NCI-H1092 treated with DMSO at 0.1 percent for 48 hours (cell line): ENCODE results near the gene PTPRU.

Experiments
- DNase-seq: peaks from one replicate; lab custom pipeline; 2025; lab: John Stamatoyannopoulos, UW

The PTPRU gene

DNA sequence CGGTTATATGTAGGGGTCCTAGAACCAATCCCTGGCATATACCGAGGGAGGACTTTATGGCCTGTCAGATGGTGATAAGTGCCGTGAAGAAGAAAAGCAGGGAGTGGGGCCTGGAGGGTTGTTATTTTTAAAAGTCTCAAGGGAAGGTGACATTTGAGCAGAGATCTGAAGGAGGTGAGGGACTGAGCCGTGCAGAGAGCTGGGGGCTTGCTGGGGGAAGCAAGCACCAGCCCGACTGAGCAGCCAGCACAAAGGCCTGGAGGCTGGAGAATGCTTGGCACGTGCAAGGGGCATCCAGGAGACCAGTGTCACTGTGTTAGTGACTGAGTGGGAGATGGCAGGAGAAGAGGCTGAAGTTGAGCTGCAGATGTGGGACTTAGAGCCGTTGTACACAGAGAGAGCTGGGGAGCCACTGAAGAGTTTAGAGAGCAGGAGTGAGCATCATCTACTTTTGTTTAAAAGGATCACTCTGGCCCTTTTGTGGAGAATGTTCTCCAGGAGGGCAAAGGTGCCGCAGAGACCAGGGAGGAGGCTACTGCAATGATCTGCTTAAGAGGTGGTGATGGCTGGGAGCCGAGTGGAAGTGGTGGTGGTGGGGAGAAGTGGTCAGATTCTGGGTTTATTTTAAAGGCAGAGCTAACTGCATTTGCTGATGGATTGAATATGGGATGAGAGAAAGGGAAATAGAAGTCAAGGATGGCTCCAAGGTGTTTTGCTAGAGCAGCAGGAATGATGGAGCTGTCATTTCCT lies 31.2 kb downstream of the PTPRU start:
- no peak for DNase-seq

GRCh38 chr1:29269382-29269781 lies 33.1 kb downstream of the PTPRU start:
- no peak for DNase-seq

DNA sequence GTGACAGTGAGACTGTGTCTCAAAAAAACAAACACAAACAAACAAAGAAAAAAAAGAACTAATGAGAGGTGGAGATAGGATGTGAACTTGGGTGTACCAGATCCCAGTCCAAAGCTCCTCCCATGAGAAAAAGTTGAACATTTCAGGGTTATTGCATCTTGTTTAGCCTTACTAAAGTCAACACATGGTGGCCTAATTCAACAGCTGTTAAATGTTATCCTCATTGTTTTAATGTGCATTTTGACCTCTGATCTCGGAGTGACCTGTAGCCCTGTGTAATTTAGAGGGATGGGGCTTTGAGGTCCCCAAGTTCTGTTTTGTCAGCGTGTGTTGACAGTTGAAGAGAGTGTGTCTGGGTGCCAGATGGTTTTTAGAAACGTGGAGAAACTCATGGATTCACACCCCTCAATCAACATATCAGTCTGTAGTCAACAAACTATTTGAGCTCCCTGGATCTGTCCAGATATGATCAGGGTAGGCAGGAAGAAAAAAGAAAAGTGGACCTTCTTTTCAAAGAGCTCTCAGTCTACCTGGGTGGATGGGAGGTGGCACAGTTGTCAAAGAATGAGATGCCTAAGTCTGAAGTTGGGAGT lies 34.7 kb downstream of the PTPRU start:
- DNase-seq: no peak

- DNase-seq: no peak
These were observed 35.4 kb downstream of the PTPRU start for GRCh38 chr1:29271724-29272123.

- DNase-seq: no peak
These were observed 36.0 kb downstream of the PTPRU start for GRCh38 chr1:29272147-29272907.

GRCh38 chr1:29275435-29275834 lies 39.1 kb downstream of the PTPRU start:
- no peak for DNase-seq

DNA sequence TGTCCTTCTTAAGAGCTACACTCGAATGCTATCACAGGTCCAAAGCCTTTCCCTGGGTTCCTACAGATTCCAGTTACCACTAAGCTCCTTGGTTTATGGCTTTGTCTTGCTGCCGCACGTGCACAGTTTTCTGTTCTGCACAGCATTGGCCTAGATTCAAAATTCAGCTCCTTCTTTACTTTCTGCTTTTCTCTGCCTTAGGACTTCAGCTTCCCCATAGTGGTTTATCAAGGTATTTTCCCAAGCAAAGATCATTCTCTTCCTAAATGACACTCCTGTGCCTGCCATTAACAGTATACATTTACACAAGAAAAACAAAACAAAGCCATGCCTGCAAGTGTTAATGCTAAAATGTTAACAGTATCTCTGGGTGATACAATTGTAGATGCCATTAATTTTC lies 41.8 kb downstream of the PTPRU start:
- no peak for DNase-seq

- DNase-seq: no peak
These were observed 43.1 kb downstream of the PTPRU start for GRCh38 chr1:29279406-29279805.

DNA sequence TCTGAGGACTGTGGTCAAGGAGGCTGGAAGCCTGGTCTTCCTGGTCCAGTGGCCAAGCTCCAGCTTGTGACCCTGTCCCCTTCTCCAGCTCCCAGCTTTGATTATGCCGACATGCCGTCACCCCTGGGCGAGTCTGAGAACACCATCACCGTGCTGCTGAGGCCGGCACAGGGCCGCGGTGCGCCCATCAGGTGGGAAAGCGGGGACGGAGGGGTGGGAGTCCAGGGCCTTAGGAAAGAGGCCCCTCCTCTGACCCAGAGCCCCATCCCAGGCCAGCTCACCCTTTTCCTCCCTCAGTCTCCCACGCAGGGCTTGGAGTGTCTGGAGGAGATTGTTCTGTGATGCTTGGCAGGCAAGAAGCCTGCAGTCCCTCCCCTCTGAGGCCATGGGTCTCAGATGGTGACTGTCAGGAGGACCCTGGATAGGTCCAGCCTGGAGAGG lies 43.6 kb downstream of the PTPRU start:
- no peak for DNase-seq

- DNase-seq: no peak
These were observed 44.2 kb downstream of the PTPRU start for GRCh38 chr1:29280409-29281131.

GRCh38 chr1:29281571-29281970 lies 45.2 kb downstream of the PTPRU start:
- DNase-seq: no peak

- no peak for DNase-seq
These were observed 46.0 kb downstream of the PTPRU start for GRCh38 chr1:29282135-29282923.

- DNase-seq: no peak
These were observed 46.8 kb downstream of the PTPRU start for GRCh38 chr1:29282924-29283803.

DNA sequence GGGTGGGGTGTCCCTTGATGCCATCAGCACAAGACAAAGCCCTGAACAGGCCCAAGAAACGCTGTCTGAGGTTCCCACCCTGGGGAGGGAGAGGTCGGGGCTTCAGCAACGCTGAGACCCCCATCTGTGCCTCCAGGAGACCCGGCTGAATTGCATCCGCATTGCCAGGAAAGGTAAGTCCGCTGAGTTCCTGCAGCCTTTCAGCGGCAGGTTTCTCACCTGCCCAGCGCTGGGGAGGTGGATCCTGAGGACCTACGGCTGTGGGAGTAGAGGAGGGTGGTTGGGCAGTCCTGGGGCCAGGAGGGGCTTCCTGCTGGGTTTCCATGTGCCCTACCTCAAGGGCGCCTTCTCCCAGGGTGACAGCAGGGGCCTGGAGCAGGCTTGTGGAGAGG lies 47.5 kb downstream of the PTPRU start:
- no peak for DNase-seq

- no peak for DNase-seq
These were observed 48.1 kb downstream of the PTPRU start for GRCh38 chr1:29284286-29284960.

- no peak for DNase-seq
These were observed 48.7 kb downstream of the PTPRU start for GRCh38 chr1:29284961-29285560.

- DNase-seq: no peak
These were observed 49.4 kb downstream of the PTPRU start for GRCh38 chr1:29285771-29286170.

- DNase-seq: no peak
These were observed 50.0 kb downstream of the PTPRU start for GRCh38 chr1:29286194-29286767.

GRCh38 chr1:29289493-29289892 lies 53.2 kb downstream of the PTPRU start:
- DNase-seq: no peak
